Activated T-cell treated with anti-CD3 and anti-CD28 coated beads for 24 hours (primary cell): Measurements from ENCODE around the gene LATS2.

ENCODE experiments used
- DNase-seq: peaks from one replicate; pipeline ENCODE4 v3.0.0-alpha.2; 2020; ENCODE audit warnings: low read depth

The LATS2 gene

GRCh38 chr13:21015284-21015683 is 46.1 kb downstream of the LATS2 start:
- no peak for DNase-seq

DNA sequence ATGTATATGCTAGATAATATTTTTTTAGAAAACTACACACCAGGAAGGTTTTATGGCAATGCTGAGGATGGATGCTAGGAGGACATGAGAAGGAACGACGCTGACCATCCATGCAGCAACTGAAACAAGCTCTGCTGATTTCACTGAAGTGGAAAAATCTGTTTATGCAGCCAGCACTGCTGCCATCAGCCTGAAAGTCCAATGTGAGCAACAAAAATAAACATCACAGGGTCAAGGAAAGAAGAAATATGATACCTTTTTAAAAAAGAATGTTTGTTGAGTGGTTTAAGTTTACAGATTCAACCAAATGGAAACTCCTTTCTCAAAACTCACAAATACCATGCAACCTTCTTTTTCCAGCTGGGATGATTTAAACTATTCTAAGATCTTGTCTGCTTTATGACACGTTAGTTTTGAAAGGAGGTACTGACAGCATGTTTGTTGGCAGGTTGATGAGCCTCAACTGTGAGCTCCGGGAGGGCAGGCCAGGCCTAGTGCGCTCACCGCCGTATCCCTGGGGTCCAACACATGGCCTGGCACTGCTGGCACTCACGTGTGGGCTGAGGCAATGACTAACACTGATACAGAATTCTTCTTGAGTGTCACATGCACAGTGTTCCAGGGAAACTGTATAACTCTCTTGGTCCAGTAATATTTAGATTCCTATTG is 46.8 kb downstream of the LATS2 start:
- DNase-seq, result no peak

DNA sequence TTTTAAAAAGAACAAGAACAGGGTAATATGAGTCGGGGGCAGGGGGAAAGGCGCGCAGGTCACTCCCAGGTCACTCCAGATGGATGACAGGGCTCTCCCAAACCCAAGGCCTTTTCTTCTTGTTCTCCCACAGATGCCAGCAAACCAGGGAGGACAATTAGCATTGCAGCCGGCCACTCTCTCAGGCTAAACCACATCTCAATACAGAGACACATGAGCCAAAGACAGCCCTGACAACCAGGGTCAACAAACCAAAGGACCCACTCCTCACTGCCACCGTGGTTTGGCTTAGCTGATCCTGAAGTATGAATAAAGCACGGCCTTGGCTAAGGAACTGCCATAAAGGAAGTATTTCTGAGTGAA is 47.3 kb downstream of the LATS2 start:
- DNase-seq, result no peak

GRCh38 chr13:21013682-21014038 is 47.7 kb downstream of the LATS2 start:
- DNase-seq, result no peak

GRCh38 chr13:21012841-21013681 is 48.3 kb downstream of the LATS2 start:
- no peak for DNase-seq

- DNase-seq, result no peak
Observed at GRCh38 chr13:21012211-21012610, 49.2 kb downstream of the LATS2 start.

GRCh38 chr13:21011378-21011777 is 50.0 kb downstream of the LATS2 start:
- no peak for DNase-seq

DNA sequence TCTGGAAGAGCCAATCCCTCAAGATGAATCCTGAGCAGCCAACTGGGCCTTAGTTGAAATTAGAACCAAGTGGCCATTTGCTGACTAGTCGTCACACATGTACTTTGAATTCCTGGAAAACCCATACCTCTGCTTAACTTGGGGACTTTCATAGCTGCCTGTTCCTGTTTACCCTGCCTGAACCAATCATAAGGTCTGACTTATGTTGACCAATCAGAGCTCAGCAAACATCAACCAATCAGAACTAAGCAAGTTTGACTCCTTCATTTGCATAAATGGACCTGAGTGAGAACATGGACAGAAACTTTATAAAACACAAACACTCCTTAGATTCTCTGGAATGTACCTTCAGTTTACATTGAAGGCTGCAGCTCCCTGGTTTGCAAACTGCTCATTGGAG is 50.8 kb downstream of the LATS2 start:
- DNase-seq, result no peak

GRCh38 chr13:21009036-21009435 is 52.4 kb downstream of the LATS2 start:
- no peak for DNase-seq

DNA sequence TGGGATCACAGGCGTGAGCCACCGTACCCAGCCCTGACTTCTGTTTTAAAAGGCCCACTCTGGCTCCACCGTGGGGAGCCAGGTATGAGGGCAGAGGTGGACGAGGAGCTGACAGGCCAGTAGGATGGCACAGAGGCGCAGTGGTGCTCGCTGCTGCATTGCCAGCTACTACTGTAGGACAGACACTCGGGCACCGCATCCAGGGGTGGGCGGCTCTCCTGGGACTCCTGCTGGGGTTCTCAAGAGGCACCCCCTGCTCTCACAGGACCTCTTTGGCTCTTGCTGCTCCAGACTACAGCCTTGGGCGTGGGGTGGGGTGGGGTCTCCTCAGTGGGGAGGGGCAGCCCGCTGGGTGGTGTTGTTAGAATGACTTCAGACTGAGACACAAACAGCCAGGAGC is 53.4 kb downstream of the LATS2 start:
- no peak for DNase-seq

- no peak for DNase-seq
Observed at GRCh38 chr13:21006141-21007005, 55.0 kb downstream of the LATS2 start.

- no peak for DNase-seq
Observed at GRCh38 chr13:21005193-21005592, 56.2 kb downstream of the LATS2 start.

DNA sequence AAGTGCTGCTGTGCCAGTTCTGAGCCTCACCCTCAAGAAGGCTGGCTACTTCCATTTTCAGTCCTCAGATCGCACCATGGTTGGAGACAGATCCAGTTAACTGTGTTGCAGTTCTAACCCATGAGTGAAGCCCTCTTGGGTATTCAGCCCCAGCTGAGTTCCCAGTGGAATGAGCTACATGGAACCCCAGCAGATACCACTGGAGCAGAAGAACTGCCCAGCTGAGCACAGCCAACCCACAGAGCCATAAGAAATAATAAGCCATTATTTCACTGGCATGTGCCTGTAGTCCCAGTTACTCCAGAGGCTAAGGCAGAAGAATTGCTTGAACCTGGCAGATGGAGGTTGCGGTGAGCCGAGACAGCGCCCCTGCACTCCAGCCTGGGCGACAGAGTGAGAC is 59.9 kb downstream of the LATS2 start:
- DNase-seq, result no peak

DNA sequence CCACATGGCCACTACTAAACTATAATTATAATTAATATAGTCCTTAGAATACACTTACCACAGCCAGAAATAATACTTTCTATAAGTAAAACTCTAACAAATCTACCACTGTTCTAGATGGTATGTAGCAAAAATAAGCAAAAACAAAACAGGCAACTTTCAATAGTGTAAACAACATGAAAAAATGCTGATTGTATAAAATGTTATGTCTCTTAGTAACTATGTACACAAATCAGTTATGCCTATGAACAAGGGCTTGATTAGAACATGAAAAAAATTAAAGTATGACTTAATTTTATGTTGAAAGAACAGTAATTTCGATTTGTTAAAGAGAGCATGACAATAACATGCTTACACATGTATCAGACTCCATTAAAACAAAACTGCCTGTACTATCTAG is 60.7 kb downstream of the LATS2 start:
- DNase-seq, result no peak

- no peak for DNase-seq
Observed at GRCh38 chr13:20998649-20999415, 62.6 kb downstream of the LATS2 start.

GRCh38 chr13:20997301-20998161 is 63.9 kb downstream of the LATS2 start:
- no peak for DNase-seq

DNA sequence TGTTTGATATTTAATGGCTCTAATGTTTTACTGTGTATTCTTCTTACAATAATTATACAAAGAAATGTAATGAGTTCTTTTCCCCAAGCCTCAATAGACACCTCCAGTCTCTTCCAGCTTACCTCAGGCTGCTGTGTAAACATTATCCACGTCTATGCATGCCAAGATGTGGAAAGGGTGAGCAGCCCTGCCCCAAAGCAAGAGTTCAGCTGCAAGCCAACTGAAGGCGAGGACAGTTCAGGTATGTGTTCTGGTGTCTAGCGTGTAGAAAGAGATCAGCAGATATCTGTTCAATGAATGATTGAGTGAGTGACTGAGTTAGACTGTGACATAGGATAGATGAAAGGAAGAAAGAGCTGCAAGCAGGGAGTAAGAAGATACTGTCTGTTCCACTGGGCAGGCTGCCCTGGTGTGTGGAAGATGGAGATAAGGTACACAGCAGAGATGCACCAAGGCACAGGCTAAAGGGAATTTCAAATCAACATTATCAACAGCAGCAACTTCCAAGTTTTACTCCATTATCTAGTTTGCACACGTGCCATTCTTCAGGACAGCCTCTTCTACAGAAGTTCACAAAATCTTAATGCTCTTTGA is 66.0 kb downstream of the LATS2 start:
- DNase-seq, result no peak

DNA sequence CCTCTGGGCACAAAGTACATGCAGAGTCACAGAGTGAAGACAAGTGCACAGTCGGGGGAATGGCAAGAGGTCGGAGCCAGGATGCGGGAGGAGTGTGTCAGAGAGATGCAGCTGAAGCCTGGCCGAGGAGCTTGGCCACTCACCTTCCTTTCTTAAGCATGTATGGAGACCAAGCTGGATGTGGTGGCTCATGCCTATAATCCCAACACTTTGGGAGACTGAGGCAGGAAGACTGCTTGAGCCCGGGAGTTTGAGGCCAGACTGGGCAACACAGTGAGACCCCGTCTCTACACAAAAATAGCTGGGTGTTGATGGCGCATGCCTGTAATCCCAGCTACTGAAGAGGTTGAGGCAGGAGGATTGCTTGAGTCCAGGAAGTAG is 67.0 kb downstream of the LATS2 start:
- no peak for DNase-seq

GRCh38 chr13:20993661-20994440 is 67.5 kb downstream of the LATS2 start:
- no peak for DNase-seq

DNA sequence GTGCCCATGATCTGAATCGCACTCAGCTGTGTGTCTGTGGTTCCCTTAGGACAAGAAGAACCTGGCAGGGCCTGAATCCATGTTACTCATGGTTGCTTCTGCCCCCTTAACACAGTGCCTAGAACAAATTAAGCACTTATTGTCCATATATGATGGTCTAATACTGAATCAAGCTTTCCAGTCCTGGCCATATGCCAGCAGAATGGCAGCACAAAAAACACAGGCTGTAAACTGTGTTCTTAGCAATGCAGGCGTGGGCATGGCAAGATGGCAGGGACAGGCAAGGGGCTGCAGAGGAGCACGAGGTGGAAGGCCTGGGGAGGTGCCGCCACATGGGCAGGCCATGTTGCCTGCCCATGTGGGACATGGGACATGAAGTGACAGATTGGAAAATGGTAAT is 68.2 kb downstream of the LATS2 start:
- no peak for DNase-seq
